C4-2B (cell line): ENCODE data around the gene GTF2IRD1.

Experiments
- CTCF ChIP-seq: fragments of 450-650 bp; conservative IDR thresholded peaks from 2 replicates; pipeline ENCODE4 v1.5.1; 2017; ENCODE audit warnings: mild to moderate bottlenecking
- ZFX ChIP-seq: fragments of 450-650 bp; IDR thresholded peaks from 2 replicates; pipeline ENCODE4 v1.6.1; 2017

- TF ChIP-seq CTCF: no peak
- no peak for TF ChIP-seq ZFX
Observed at GRCh38 chr7:74503061-74503460, 49.4 kb downstream of the GTF2IRD1 start.
